ENCODE results near the gene RLN3.
"Not testable (repeated sequence)": the region's sequence is repeated elsewhere in the genome, so short reads cannot be mapped to it uniquely, and the experiment has no call there.

RLN3 gene

DNA sequence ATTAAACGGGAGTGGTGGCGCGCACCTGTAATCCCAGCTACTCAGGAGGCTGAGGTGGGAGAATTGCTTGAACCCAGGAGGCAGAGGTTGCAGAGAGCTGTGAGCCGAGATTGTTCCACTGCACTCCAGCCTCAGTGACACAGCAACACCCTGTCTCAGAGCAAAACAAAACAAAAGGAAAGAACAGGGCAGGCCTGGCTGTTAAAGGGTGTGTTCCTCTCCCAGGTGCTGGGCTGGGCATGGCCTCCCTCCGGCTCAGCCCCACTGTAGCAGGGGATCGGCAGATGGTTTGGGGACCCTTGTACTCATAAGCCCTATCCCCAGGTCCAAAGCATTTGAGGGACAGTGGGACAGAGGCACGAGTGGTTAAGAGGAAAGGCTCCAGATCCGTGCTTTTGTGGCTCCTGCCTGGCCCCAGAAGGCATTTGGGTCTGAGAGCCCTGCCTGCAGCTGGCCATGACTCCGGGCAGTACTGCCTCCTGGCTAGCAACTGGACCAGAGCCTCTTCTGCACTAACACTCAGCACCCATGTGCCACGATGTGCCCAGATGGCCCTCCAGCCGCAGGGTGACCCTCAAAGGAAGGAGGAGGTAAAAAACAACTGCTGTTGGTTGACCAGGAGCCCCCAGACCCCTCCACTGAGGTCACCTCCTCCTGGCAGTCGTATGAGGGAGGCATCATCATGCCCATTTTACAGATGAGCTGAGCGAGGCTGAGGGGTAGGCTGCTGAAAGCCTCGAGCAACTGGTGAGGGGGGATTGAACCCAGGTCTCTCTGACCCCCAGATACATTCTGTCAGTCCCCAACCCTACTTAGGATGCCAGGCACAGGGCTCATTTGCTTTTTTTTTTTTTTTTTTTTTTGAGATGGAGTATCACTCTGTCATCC, 31.8 kb upstream of the RLN3 start:
- no peak for DNase-seq

GRCh38 chr19:13996928-13997630, 30.9 kb upstream of the RLN3 start:
- no peak for DNase-seq

DNA sequence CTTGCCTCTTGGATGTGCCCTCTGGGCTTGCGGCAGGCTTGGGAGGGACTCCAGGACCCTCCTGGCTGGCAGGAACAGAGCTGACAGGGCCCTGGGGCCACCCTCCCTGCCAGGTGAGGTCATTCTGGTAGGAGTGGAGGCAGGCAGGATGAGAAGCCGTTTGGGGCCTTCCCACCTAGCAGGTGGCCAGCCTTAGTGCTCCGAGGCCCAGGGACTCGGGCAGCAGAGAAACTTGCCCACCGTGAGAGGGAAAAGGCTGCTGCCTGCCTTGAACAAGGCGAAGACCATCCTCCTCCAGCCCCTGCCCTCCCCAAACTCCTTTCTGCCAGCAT, 30.4 kb upstream of the RLN3 start:
- DNase-seq, result no peak

- no peak for DNase-seq
Measured at GRCh38 chr19:13998426-13998825, 29.5 kb upstream of the RLN3 start.

- no peak for DNase-seq
Measured at GRCh38 chr19:13999085-13999484, 28.9 kb upstream of the RLN3 start.

DNA sequence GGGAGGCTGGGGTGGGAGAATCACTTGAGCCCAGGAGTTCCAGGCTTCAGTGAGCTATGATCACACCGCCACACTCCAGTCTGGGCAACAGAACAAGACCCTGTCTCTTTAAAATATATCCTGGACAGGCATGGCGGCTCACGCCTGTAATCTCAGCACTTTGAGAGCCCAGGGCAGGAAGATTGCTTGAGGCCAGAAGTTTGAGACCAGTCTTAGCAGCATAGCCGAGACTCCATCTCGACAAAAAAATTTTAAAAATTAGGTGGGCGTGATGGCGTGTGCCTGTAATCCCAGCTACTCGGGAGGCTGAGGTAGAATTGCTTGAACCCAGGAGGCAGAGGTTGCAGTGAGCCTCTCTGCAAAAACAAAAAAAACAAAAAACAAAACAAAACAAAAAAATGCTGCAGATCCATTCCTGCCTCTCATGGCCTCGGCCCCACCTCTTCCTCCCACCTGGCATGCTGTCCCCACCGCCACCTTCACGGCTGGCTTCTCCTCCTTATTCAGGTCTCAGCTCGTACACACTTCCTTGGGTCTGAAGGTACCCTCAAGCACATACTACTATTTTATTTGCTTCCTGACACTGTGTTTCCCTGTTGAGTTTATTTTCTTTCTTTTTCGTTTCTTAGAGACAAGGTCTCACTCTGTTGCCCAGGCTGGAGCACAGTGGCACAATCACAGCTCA, 27.1 kb upstream of the RLN3 start:
- no peak for DNase-seq

DNA sequence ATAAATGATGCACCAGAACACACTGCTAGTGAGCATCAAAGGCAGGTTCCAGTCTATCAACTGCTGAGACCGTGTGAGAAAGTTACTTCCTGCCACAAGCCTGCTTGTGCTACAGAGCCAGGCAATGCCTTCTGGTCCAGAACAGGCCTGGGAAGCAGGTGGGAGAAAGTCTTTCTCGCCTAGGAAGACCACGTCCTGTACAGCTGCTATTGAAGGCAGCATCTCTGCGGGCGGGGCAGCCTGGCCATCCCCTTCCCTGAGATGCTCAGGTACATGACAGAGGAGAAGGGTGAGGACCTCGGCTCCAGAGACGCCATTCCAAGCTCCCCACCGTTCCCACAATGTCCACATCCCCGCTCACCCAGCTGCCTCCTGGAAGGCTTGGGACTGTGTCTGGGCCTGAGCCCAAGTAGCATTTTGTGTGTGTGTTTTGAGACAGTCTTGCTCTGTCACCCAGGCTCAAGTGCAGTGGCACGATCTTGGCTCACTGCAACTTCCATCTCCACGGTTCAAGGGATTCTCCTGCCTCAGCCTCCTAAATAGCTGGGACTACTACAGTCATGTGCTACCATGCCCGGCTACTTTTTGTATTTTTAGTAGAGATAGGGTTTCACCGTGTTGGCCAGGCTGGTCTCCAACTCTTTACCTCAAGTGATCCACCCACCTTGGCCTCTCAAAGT, 25.2 kb upstream of the RLN3 start:
- DNase-seq, result no peak

- no peak for DNase-seq
Measured at GRCh38 chr19:14003251-14004055, 24.5 kb upstream of the RLN3 start.

DNA sequence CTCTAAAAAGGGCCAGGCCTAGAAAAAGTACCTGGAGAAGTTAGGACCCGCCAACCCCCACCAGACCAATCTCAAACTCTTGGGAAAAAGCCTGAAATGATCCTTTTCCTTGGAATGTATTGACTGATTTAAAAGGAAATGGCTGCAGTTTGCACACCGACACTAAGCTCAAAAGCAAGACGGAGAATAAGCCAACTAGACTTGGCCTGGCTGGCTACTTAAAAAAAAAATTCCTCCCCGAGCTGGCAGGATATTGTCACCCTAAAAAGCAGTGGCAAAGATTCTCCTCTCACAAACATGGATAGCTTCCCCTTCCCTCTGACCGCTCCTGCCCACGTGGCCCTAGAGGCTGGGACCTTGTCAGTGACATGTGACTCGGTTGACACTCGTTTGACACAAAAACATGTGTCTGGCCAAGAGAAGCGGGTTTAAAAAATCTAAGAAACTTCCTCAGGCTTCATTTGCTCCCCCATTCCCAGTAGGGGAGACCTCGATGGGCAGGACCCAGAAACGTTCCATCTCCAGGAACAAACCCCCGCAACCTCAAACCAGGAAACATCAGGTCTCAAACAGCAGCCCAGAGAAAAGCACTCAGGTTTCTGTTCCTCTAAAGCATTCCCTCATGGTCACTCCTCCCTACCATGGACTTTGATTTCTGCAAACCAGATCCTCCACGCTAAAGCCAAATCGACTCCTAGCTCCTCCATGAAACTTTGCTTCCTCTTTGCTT, 23.2 kb upstream of the RLN3 start:
- no peak for DNase-seq

- DNase-seq, result peak; percentile 79
Measured at GRCh38 chr19:14005349-14006084, 22.4 kb upstream of the RLN3 start.

- DNase-seq, result peak; percentile 94
Measured at GRCh38 chr19:14006085-14006765, 21.7 kb upstream of the RLN3 start, which contains the start of gene RFX1. TSS of gene RFX1 (minus strand) at chr19:14006320. CDS start at chr19:13993843, 12,477 bp downstream.

DNA sequence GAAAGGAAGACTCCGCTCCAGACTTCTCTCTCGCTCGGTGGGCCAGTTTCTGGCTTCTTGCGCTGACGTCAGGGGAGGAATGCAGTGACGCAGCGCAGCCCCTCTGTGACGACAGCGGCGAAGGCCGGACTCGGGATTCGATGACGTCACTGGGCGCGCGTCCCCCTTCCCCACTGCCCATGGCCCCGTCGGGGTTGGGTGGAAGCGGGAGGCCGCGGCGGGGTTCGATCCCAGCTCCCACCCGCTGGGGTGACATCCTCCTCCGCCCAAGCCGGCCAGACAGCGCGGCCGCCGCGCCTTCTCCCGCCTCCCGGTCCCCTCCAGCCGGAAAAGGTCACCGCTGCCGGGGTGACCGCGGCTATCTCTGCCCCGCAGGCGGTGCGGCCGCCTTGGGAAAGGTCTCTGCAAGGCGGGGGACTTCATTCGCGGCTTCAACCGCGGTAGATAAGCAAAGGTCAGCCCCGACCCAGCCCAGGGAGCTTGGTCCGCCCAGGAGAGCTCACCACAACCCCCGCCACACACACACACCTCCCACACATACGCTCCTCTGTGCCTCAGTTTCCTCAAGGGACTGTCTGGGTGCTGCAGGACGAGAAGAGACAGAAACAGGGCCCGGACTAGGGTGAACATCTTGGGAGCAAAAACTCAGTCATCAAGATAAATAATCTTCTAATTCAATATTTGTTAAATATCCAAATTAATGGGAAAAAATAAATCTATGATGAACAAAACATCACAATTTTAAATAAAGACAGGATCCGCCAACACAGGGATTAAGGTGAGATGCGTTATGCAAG, 21.0 kb upstream of the RLN3 start:
- peak; percentile 89 for DNase-seq

GRCh38 chr19:14012378-14012915, 15.5 kb upstream of the RLN3 start:
- DNase-seq, result no peak

GRCh38 chr19:14015524-14016035, 12.4 kb upstream of the RLN3 start:
- DNase-seq, result no peak

DNA sequence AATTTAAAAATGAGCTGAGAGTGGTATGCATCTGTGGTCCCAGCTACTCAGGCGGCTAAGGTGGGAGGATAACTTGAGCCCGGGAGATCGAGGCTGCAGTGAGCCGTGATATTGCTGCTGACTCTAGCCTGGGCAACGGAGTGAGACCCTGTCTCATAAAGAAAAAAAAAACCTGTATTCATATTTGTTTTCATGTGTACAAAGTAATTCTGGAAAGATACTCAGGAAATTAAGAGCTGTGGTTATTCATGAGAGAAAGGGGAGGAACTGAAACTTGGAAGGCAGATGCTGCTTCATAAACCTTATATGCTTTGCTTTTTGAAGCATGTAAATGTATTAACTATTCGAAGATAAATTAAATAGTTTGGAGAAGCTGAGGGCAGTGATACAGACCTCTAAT, 8.8 kb upstream of the RLN3 start:
- DNase-seq, result no peak

GRCh38 chr19:14019739-14020138, 8.2 kb upstream of the RLN3 start:
- not testable (repeated sequence) for DNase-seq

GRCh38 chr19:14021474-14021873, 6.5 kb upstream of the RLN3 start:
- DNase-seq, result no peak

- no peak for DNase-seq
Measured at GRCh38 chr19:14022469-14022868, 5.5 kb upstream of the RLN3 start.
